ENCODE data around the gene CNTN4. TPM values are rescaled to one million over a fixed set of nuclear protein-coding genes. Genes with fewer than 3 reads are reported as not detected.

CNTN4 gene
- total and polyA plus RNA-seq, 2 of the 8 experiments (the other 6 are each of a cell fraction or from before 2014, with no cell fraction given): 0.41 to 2.2 TPM

DNA sequence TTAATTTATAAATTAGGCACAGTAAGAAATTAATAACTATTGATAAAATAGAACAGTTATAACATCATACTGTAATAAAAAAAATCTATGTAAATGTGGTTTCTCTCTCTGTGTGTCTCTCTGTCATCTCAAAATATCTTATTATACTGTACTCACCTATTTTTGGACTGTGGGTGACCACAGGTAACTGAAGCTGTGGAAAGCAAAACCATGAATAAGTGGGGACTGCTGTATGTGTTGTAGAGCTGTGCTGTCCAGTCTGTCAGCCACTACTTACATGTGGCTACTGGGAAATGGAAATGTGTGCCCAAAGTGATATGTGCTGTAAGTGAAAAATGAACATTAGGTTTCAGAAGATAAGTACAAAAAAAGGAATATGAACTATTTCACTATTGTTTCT is 145.5 kb downstream of the CNTN4 start:
- H3K23ac ChIP-seq (ENCODE audit: insufficient read length): no peak overlapping the region
- no peak overlapping the region for H2BK5ac ChIP-seq (ENCODE audit: low read depth, low read length)
- H3K4me1 ChIP-seq (replicated peaks in 1 of 4; ENCODE audit: control insufficient read depth in 3 of 4, insufficient read depth in 4 of 4, low read length in 3 of 4): no peaks in the 10 kb centered on the region
- no peak overlapping the region for H3K4me2 ChIP-seq (ENCODE audit: insufficient read depth in 1 of 2, low read depth in 2 of 2, low read length in 2 of 2)
- DNase-seq (ENCODE audit: low read depth in 1 of 2, low spot score in 2 of 2) (no peak), FAIRE-seq (no peak)
- no peak for TF ChIP-seq SP4 (IDR thresholded peaks at IDR 0.05; ENCODE audit: low read length)
- TF ChIP-seq POU5F1 (IDR thresholded peaks at IDR 0.05; ENCODE audit: low read depth, low read length): no peak
- TF ChIP-seq CBX8 (IDR thresholded peaks at IDR 0.05; ENCODE audit: borderline replicate concordance, low read depth, low read length): no peak
- no peak overlapping the region for H4K5ac ChIP-seq (ENCODE audit: insufficient read length, low read depth, low read length)
- CTCF ChIA-PET (ENCODE audit: partially characterized antibody): interaction anchor here (0.7 kb wide), 1 partner anchor 349 kb away, joined by 3 read pairs; no protein-coding TSS in a partner anchor
- no peak overlapping the region for H4K91ac ChIP-seq (replicated peaks; ENCODE audit: insufficient read length, low read length)
- no peak overlapping the region for H2BK120ac ChIP-seq (replicated peaks; ENCODE audit: low read depth, low read length)
- H3K4ac ChIP-seq (replicated peaks; ENCODE audit: insufficient read length, low read depth, low read length): no peak overlapping the region
- H3K9ac ChIP-seq (replicated peaks in 1 of 4; ENCODE audit: extremely low read depth in 1 of 4, low read depth in 3 of 4, low read length in 3 of 4): no peak overlapping the region
- H3K56ac ChIP-seq (replicated peaks; ENCODE audit: insufficient read length, low read depth, low read length): no peak overlapping the region
- no peak overlapping the region for H3K14ac ChIP-seq (ENCODE audit: insufficient read length)
- H4K20me1 ChIP-seq (replicated peaks in 1 of 2; ENCODE audit: control insufficient read depth in 1 of 2, insufficient read depth in 2 of 2, low read length in 2 of 2): no peaks in the 10 kb centered on the region
- no peaks in the 10 kb centered on the region for H3K9me3 ChIP-seq (ENCODE audit: insufficient read depth in 2 of 2, low read depth in 1 of 2, low read length in 1 of 2)
- no peak overlapping the region for H3K4me3 ChIP-seq (ENCODE audit: extremely low read depth in 1 of 4, insufficient read depth in 2 of 4, low read depth in 3 of 4, low read length in 4 of 4)
- no peak overlapping the region for H2BK12ac ChIP-seq (ENCODE audit: low read depth, low read length)
- no peak overlapping the region for H2AFZ ChIP-seq (ENCODE audit: low read length)
- POLR2A ChIA-PET (ENCODE audit: partially characterized antibody): no interaction called here
- no peaks in the 10 kb centered on the region for H3K23me2 ChIP-seq (ENCODE audit: low read depth, low read length)
- H3K27ac ChIP-seq (ENCODE audit: low read depth, low read length): no peak overlapping the region
- no peak overlapping the region for H2BK15ac ChIP-seq (ENCODE audit: low read length)
- H3K79me1 ChIP-seq (ENCODE audit: low read depth, low read length): no peaks in the 10 kb centered on the region
- H3K27me3 ChIP-seq (replicated peaks in 1 of 4; ENCODE audit: control insufficient read depth in 3 of 4, extremely low read depth in 1 of 4, insufficient read depth in 3 of 4, low read length in 3 of 4): no peaks in the 10 kb centered on the region
- H4K8ac ChIP-seq (ENCODE audit: extremely low read depth, insufficient read depth, low read length): no peak overlapping the region
- no peaks in the 10 kb centered on the region for H3K79me2 ChIP-seq (ENCODE audit: control insufficient read depth in 1 of 2, insufficient read depth in 2 of 2, low read length in 2 of 2)
- H2AK5ac ChIP-seq (ENCODE audit: low read depth, low read length): no peak overlapping the region
- H2BK20ac ChIP-seq (ENCODE audit: low read length): no peak overlapping the region
- no peak overlapping the region for H3K18ac ChIP-seq (ENCODE audit: extremely low read depth, low read length)
- H3K36me3 ChIP-seq (ENCODE audit: control insufficient read depth in 2 of 4, insufficient read depth in 4 of 4, low read length in 3 of 4): no peaks in the 10 kb centered on the region
